Measurements from ENCODE around the gene POU6F2.
A peak's percentile ranks its signal among the peaks of the same experiment; 100 is the strongest.
"Not testable (repeated sequence)": the region's sequence is repeated elsewhere in the genome, so short reads cannot be mapped to it uniquely, and the experiment has no call there.

The POU6F2 gene

DNA sequence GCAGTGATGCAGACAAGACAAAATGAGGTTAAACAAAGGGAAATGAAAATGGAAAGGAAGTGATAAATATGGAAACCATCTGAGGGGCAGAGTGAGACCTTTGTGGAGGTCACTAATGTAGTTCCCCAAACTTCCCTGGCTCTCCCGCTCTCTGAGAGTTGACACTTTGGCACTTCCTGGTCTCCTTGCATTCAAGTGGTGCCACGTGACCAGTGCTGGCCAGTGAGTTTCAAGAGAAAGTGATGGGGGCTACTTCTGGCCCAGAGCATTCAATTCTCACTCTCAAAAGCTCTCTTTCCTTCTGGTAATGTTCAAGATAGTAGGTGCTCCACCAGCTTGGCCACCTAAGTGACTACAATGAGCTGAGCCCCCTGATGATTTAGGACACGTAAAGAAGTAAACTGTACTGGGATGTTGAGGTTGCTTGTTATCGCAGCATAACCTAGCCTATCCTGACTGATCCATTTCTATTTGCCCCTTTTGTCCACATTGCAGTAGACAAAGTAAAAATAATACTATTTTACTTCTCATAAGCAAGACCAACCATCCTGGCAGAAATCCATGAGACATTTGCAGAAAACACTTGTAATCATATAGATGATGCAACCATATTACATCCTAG lies 346.5 kb downstream of the POU6F2 start:
- no peak overlapping the region for H3K4me3 ChIP-seq (replicated peaks; ENCODE audit: insufficient read depth, low read length)
- peaks cover 9% of the 10 kb centered on the region for H3K27me3 ChIP-seq (ENCODE audit: insufficient read depth, poor library complexity, severe bottlenecking)
- TF ChIP-seq SPI1 (IDR thresholded peaks at IDR 0.05; ENCODE audit: borderline replicate concordance, low read depth) (no peak), POLR2AphosphoS5 (IDR thresholded peaks at IDR 0.05; ENCODE audit: low read depth) (no peak), GABPA (IDR thresholded peaks at IDR 0.05; ENCODE audit: low read depth) (no peak)
- TF ChIP-seq, protein P1, sequence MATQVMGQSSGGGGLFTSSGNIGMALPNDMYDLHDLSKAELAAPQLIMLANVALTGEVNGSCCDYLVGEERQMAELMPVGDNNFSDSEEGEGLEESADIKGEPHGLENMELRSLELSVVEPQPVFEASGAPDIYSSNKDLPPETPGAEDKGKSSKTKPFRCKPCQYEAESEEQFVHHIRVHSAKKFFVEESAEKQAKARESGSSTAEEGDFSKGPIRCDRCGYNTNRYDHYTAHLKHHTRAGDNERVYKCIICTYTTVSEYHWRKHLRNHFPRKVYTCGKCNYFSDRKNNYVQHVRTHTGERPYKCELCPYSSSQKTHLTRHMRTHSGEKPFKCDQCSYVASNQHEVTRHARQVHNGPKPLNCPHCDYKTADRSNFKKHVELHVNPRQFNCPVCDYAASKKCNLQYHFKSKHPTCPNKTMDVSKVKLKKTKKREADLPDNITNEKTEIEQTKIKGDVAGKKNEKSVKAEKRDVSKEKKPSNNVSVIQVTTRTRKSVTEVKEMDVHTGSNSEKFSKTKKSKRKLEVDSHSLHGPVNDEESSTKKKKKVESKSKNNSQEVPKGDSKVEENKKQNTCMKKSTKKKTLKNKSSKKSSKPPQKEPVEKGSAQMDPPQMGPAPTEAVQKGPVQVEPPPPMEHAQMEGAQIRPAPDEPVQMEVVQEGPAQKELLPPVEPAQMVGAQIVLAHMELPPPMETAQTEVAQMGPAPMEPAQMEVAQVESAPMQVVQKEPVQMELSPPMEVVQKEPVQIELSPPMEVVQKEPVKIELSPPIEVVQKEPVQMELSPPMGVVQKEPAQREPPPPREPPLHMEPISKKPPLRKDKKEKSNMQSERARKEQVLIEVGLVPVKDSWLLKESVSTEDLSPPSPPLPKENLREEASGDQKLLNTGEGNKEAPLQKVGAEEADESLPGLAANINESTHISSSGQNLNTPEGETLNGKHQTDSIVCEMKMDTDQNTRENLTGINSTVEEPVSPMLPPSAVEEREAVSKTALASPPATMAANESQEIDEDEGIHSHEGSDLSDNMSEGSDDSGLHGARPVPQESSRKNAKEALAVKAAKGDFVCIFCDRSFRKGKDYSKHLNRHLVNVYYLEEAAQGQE (IDR thresholded peaks at IDR 0.05; ENCODE audit: insufficient replicate concordance, low read depth), result no peak
- TF ChIP-seq, protein P2, sequence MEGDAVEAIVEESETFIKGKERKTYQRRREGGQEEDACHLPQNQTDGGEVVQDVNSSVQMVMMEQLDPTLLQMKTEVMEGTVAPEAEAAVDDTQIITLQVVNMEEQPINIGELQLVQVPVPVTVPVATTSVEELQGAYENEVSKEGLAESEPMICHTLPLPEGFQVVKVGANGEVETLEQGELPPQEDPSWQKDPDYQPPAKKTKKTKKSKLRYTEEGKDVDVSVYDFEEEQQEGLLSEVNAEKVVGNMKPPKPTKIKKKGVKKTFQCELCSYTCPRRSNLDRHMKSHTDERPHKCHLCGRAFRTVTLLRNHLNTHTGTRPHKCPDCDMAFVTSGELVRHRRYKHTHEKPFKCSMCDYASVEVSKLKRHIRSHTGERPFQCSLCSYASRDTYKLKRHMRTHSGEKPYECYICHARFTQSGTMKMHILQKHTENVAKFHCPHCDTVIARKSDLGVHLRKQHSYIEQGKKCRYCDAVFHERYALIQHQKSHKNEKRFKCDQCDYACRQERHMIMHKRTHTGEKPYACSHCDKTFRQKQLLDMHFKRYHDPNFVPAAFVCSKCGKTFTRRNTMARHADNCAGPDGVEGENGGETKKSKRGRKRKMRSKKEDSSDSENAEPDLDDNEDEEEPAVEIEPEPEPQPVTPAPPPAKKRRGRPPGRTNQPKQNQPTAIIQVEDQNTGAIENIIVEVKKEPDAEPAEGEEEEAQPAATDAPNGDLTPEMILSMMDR (IDR thresholded peaks at IDR 0.05; ENCODE audit: insufficient read depth, low read length), result no peak
- no peak overlapping the region for H3K27ac ChIP-seq (replicated peaks)
- peak in 1 of 2 experiments; percentile 6 for DNase-seq (ENCODE audit: low read depth in 1 of 2, low spot score in 1 of 2)

- not testable (repeated sequence) for H3K4me3 ChIP-seq (replicated peaks; ENCODE audit: insufficient read depth, low read length); DNase-seq (ENCODE audit: low read depth in 1 of 2, low spot score in 1 of 2); H3K27ac ChIP-seq (replicated peaks); H3K27me3 ChIP-seq (ENCODE audit: insufficient read depth, poor library complexity, severe bottlenecking)
These were observed 353.9 kb downstream of the POU6F2 start for GRCh38 chr7:39331607-39332006.

DNA sequence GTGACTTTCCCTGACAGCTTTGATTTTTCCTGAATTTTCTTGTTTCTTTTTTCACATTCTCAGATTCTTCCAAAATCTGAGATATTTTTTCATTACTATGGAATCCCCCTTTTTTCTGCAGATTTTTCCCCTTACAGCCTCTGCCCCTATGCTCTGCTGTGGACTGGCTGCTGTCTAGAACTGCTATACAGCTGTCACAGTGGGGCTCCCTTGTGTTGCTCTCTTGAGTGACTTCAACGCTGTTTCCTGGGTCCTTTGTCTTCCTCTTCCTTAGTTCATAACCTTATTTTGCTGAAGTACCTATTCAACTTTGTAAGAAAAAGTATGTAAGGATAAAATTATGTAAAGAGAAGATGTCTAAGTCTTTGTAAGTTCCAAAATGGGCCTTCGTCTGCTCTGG lies 354.4 kb downstream of the POU6F2 start:
- Histone ChIP-seq H3K4me3 (replicated peaks; ENCODE audit: insufficient read depth, low read length) (no peak overlapping the region), H3K27me3 (ENCODE audit: insufficient read depth, poor library complexity, severe bottlenecking) (peaks cover 4% of the 10 kb centered on the region), H3K27ac (replicated peaks) (no peak overlapping the region)
- no peak for DNase-seq (ENCODE audit: low read depth in 1 of 2, low spot score in 1 of 2)
- TF ChIP-seq, protein P2 (IDR thresholded peaks at IDR 0.05; ENCODE audit: insufficient read depth, low read length), result no peak
- TF ChIP-seq GABPA (IDR thresholded peaks at IDR 0.05; ENCODE audit: low read depth), result no peak
- TF ChIP-seq, protein P1 (IDR thresholded peaks at IDR 0.05; ENCODE audit: insufficient replicate concordance, low read depth), result no peak
- no peak for TF ChIP-seq SPI1 (IDR thresholded peaks at IDR 0.05; ENCODE audit: borderline replicate concordance, low read depth)
- TF ChIP-seq POLR2AphosphoS5 (IDR thresholded peaks at IDR 0.05; ENCODE audit: low read depth), result no peak

DNA sequence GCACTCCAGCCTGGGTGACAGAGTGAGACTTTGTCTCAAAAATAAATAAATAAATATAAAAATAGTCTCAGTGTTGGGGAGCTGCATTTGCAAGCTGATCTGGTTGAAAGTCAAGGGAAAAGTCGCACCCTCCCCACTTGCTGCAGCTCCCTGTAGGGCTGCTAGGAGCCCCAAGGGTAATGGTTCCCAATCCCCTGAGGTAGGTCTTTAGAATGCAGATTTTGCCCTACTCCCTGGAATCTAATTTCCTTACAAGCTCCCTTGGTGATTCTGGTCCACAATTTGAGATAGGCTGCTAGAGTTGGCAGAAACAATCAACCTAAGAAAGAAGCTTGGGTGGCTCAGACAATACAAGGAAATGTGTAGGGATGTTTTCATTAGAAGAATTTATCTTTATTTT lies 356.0 kb downstream of the POU6F2 start:
- Histone ChIP-seq H3K27me3 (ENCODE audit: insufficient read depth, poor library complexity, severe bottlenecking) (peaks cover 7% of the 10 kb centered on the region), H3K27ac (replicated peaks) (no peak overlapping the region)

More for the DNA sequence above, 356.0 kb downstream of the POU6F2 start:
- H3K4me3 ChIP-seq (replicated peaks; ENCODE audit: insufficient read depth, low read length), result no peak overlapping the region
- TF ChIP-seq GABPA (IDR thresholded peaks at IDR 0.05; ENCODE audit: low read depth) (no peak), POLR2AphosphoS5 (IDR thresholded peaks at IDR 0.05; ENCODE audit: low read depth) (no peak), SPI1 (IDR thresholded peaks at IDR 0.05; ENCODE audit: borderline replicate concordance, low read depth) (no peak)
- TF ChIP-seq, protein P2 (IDR thresholded peaks at IDR 0.05; ENCODE audit: insufficient read depth, low read length), result no peak
- TF ChIP-seq, protein P1 (IDR thresholded peaks at IDR 0.05; ENCODE audit: insufficient replicate concordance, low read depth), result no peak
- DNase-seq (ENCODE audit: low read depth in 1 of 2, low spot score in 1 of 2), result no peak

Data from HL-60 (cell line).